Stimulated activated CD4-positive, alpha-beta T cell treated with anti-CD3 and anti-CD28 coated beads, TNF-alpha, amount 100 ng/mL, for 1 hour (primary cell): ENCODE measurements around the gene LRRC31.

Experiments
- DNase-seq, 3 donors: peaks; one replicate each; pipeline ENCODE4 v3.0.0-alpha.2; 2020; ENCODE audit warnings: low read depth in 3 of 3, low spot score in 1 of 3

LRRC31 gene

DNA sequence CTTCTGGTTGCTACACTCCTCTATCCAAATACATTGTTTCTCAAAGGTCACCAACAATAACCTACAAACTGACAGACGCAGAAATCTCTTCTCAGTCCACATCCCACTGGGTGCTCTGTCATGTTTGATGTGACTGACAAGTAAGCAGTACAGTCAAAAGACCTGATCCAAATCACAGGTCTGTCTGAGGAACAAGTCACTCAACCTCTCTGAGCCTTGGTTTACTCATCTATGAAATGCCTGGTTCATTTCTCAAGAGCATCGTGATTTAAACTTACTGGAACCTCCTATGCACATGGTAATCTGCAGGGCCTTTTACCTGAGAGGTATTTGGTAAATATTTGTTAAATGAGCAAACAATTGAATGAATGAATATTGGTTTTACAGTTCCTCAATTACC lies 5.5 kb downstream of the LRRC31 start:
- no peak for DNase-seq

GRCh38 chr3:169863458-169863899 lies 6.3 kb downstream of the LRRC31 start:
- peak; percentile 12 to 35 (median 13) for DNase-seq

DNA sequence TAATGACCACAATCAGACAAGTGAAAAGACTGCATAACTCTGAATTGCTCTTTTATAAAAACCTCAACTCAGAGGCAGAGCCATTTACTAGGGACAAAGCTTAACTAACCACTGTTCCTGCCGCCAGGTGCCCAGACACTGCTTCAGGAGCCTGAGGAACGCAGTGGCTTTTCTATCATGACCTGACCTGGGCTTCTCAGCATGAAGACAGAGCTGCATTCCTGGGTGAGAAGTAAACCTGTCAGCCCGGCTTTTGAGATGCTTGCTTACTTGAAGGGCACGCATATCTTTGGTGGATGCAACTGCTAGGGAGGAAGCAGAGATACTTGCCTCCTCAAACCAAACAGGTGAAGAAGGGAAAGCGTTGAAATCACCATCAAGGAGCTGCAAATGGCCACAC lies 7.9 kb downstream of the LRRC31 start:
- no peak for DNase-seq

- DNase-seq = no peak
Observed at GRCh38 chr3:169857811-169858210, 11.9 kb downstream of the LRRC31 start.

GRCh38 chr3:169855514-169855913 lies 14.2 kb downstream of the LRRC31 start:
- DNase-seq = no peak

GRCh38 chr3:169850618-169851017 lies 19.1 kb downstream of the LRRC31 start:
- DNase-seq = no peak

DNA sequence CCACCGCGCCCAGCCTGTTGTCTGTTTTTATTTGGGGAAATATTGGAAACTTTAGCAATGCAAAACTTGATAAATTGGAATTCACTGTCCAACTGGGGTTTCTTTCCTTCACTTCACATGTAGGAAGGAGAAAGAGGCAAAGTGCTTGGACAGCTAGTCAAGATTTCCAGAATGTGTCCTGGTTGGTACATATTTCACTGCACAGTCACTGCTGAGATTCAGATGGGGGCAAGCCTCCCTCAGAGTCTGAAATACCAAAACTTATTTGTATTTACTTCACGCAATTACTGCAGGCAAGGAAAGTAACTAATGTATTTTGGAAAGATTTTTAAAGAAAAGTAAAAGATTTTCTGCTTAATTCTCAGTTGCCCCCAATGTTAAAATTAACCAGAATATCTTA lies 21.0 kb downstream of the LRRC31 start:
- no peak for DNase-seq

GRCh38 chr3:169847896-169848295 lies 21.8 kb downstream of the LRRC31 start:
- no peak for DNase-seq

GRCh38 chr3:169846458-169847193 lies 23.1 kb downstream of the LRRC31 start:
- no peak for DNase-seq

DNA sequence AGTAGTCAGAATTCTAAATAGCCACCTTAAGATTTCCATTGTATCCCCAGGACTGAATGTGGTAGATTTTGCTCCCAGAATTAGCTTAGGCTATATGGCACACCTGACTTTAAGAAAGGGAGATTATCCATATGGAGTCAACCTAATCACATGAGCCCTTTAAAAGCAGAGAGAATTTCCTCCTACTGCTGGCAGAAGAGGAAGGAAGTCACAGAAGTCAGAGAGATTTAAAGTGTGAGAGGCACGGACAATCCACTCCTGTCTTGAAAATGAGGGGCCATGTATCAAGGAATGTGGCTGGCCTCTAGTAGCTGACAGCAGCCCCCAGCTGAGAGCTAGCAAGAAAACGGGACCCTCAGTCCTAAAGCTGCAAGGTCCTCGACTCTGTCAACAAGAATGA lies 26.8 kb downstream of the LRRC31 start:
- no peak for DNase-seq

GRCh38 chr3:169841171-169841570 lies 28.6 kb downstream of the LRRC31 start:
- DNase-seq = no peak

DNA sequence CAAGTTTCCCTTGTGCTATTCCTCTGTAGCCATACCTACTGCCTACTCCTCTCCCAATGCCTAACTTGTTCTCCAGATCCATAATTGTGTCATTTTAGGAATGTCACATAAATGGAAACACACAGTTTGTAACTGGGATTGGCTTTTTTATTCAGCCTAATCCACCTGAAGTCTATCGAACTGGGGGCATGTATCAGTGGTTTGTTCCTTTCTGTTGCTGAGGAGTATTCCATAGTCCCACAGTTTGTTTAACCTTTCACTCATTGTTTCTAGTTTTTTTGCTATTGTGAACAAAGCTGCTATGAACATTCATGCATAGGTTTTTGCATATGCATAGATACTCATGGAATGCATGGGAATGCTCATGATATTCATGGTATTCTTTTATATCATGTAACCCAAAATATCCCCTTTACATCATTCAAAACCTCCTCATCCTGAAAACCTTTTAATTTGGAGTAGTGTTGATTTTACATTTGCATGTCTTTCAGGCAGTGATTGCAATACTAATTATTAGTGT lies 31.2 kb downstream of the LRRC31 start:
- no peak for DNase-seq

- no peak for DNase-seq
Observed at GRCh38 chr3:169836942-169837275, 32.8 kb downstream of the LRRC31 start.

DNA sequence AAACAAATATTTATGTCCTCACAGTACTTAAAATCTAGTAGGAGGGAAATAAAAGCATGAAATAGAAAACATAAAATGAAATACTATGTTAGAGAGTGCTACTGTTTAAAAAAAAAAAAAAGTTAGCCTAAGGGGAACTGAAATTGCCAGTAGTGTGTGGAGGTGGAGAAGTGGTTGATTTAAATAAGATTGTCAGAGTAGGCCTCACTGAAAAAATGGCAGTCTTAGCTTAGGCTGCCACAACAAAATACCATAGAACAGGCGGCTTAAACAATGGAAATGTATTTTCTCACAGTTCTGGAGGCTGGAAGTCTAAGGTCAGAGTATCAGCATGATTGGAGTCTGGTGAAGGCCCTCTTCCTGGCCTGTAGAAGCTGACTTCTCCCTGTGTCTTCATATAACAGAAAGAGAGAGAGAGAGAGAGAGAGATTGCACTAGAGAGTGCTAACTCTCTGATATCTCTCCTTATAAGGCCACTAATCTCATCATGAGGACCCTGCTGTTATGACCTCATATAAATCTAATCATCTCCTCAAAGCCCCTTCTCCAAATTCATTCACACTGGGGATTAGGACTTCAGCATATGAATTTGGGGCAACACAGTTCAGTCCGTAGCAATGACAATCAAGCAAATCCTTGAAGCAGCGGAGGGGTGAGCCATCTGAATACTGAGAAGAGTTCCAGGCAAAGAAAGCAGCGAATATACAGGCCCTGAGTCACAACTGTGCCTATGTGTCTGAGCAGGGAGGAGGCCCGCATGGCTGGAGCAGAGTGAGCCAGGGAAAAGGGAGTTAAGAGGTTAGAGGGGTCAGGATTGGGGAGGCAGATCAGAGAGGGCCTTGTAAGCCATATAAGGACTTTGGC lies 33.4 kb downstream of the LRRC31 start:
- DNase-seq = no peak

DNA sequence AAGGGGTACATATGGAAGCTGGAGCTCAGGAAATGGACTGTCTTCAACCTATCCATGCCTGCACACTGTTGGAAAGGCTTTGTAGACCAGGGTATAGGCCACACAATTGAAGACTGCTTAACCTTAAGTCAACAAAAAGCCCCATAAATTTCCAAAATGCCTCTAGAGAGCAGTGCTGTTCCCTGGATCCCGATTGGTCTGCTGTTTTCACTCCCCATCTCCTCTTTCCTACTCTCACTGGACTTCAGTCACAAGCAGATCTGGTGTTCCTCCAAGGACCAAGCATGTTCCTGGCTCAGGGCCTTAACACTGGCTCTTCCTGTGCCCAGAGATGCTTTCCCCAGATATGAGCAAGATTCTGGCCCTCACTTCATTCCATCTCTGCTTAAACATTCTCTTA lies 34.2 kb downstream of the LRRC31 start:
- DNase-seq = no peak

GRCh38 chr3:169827712-169828111 lies 42.0 kb downstream of the LRRC31 start:
- no peak for DNase-seq

GRCh38 chr3:169825316-169825715 lies 44.4 kb downstream of the LRRC31 start:
- DNase-seq = no peak

- DNase-seq = no peak
Observed at GRCh38 chr3:169822983-169823382, 46.8 kb downstream of the LRRC31 start.

DNA sequence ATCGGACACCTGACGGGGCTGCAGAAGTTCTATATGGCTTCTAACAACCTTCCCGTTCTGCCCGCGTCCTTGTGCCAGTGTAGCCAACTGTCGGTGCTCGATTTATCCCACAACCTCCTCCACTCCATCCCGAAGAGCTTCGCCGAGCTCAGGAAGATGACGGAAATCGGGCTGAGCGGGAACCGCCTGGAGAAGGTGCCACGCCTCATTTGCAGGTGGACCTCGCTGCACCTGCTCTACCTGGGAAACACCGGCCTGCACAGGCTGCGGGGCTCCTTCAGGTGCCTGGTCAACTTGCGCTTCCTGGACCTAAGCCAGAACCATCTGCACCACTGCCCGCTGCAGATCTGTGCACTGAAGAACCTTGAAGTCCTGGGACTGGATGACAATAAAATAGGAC lies 47.2 kb downstream of the LRRC31 start:
- no peak for DNase-seq

DNA sequence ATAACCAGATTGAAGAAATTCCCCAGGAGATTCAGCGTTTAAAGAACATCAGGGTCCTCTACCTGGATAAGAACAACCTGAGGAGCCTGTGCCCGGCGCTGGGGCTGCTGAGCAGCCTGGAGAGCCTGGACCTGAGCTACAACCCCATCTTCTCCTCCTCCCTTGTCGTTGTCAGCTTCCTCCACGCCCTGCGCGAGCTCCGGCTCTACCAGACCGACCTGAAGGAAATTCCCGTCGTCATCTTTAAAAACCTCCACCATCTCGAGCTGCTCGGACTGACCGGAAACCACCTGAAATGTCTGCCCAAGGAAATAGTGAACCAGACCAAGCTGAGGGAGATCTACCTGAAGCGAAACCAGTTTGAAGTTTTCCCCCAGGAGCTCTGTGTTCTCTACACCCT lies 47.6 kb downstream of the LRRC31 start:
- DNase-seq = no peak

- no peak for DNase-seq
Observed at GRCh38 chr3:169818316-169818715, 51.4 kb downstream of the LRRC31 start.

DNA sequence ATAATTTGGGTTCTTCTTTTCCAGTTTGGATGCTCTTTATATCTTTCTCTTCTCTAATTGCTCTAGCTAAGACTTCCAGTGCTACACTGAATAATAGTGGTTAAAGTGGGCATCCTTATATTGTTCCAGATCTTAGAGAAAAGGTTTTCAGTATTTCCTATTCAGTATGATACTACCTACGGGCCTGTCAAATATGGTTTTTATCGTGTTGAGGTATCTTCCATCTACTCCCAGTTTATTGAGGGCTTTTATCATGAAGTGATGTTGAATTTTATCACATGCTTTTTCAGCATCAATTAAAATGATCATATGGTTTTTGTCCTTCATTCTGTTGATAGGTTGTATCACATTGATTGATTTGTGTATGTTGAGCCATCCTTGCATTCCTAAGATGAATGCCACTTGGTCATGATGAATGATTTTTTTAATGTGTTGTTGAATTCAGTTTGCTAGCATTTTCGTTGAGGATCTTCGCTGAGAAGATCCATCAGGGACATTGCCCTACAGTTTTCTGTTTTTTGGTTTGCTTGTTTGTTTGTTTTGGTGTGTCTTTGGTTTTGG lies 54.1 kb downstream of the LRRC31 start:
- DNase-seq = no peak
